Astrocyte of the spinal cord (primary cell): ENCODE data around the gene MTUS2.

Source experiments
- DNase-seq: peaks from one replicate; pipeline ENCODE4 v3.0.0; 2011; ENCODE audit warnings: low read depth, low spot score
- H3K4me3 ChIP-seq: 2 replicates; pipeline ENCODE4 v1.5.1; 2011; ENCODE audit warnings: low read depth, mild to moderate bottlenecking, low read length, moderate library complexity
- in situ Hi-C: cut with HindIII; loops from 2 replicates; pipeline ENCODE4 v1.10.0; 2017; ENCODE audit warnings: low sequenced_read_pairs
- TF ChIP-seq, protein P1 (sequence below): IDR thresholded peaks from 2 replicates; pipeline ENCODE4 v1.5.1; 2012; ENCODE audit warnings: low read depth, mild to moderate bottlenecking, low read length, inconsistent platforms

Gene MTUS2

DNA sequence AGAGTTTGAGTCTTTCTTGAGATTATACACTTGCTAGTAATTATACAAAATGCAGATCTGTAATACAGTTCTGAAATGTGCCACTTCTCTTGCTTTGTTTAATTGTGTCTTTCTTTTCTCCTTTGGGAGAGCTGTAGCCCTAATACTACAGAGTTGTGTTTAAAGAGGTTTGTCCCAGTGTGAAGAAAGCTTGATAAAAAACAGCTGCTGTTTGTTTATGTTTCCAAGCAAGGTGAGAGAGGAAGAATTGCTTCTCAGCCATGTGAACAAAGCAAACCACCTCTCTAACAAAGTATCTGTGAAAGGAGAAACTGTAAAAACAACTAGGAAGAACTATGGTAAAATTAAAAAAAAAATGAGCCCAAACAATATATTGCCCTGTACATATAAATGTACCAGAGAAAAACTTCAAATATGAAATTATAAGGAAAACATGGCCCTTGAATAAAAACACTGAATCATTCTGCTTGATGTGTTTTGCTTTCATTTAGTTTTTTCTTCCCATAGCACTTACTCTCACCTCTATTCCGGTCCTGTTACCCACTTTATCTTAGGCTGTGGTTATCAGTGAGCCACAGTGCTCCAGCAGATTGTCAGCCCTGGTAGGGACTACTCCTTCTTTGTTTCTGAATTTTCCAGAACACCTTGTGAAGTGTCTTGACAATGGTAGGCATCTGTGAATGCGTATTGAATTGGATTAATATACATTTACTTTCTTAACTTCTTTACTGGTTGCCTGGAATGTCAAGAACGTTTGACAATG is 257.1 kb downstream of the MTUS2 start:
- TF ChIP-seq, protein P1, sequence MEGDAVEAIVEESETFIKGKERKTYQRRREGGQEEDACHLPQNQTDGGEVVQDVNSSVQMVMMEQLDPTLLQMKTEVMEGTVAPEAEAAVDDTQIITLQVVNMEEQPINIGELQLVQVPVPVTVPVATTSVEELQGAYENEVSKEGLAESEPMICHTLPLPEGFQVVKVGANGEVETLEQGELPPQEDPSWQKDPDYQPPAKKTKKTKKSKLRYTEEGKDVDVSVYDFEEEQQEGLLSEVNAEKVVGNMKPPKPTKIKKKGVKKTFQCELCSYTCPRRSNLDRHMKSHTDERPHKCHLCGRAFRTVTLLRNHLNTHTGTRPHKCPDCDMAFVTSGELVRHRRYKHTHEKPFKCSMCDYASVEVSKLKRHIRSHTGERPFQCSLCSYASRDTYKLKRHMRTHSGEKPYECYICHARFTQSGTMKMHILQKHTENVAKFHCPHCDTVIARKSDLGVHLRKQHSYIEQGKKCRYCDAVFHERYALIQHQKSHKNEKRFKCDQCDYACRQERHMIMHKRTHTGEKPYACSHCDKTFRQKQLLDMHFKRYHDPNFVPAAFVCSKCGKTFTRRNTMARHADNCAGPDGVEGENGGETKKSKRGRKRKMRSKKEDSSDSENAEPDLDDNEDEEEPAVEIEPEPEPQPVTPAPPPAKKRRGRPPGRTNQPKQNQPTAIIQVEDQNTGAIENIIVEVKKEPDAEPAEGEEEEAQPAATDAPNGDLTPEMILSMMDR: no peak
- no peak overlapping the region for H3K4me3 ChIP-seq
- DNase-seq: no peak
- in situ Hi-C loops: no loop called here

DNA sequence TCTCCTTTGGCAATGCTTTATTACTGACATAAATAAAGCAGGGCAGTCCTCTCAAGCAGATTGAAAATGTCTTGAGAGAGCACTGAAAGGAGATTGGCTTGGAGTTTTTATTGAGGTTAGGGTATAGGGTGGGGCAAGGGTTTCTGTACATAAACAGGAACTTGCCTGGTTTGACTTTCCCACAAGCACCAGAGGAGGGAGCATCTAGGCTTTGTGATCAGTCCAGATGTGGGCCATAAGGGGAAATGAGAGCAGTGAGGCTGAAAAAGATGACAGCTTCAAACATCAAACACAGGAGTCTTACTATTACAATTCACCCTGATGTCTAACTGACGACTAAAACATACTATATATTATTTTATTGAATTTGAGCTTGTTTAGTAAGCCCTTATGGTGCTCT is 260.9 kb downstream of the MTUS2 start:
- in situ Hi-C loops: no loop called here
- TF ChIP-seq, protein P1: no peak
- H3K4me3 ChIP-seq: no peak overlapping the region
- no peak for DNase-seq

DNA sequence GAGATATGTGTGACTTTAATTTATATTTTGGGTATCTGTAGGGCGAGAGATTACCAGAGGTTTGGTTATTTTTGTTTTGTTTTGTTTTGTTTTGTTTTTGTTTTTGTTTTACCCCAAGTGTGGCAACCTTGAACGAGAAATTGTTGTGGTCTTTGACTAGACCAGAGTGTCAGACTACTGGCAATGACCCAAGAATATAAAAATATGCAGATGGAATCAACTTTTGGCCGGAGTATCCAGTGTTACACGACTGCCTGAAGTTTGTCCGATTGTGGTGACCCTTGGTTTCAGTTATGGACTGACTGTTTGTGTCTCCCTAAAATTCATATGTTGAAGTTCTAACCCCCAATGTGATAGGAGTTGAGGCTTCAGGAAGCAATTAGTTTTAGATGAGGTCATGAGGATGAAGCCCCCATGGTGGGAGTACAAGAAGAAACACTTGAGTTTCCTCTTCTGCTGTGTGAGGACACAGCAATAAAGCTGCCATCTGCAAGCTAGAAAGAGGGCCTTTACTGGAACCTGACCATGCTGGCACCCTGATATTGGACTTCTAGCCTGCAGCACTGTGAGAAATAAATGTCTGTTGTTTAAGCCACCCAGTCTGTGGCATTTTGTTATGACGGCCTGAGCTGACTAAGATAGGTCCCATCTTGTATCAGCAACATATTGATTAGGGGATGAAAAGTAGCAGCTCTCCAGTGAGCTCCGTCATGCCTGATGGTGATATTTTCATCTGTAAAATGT is 261.7 kb downstream of the MTUS2 start:
- DNase-seq: no peak
- in situ Hi-C loops: no loop called here
- TF ChIP-seq, protein P1: no peak
- H3K4me3 ChIP-seq: no peak overlapping the region

DNA sequence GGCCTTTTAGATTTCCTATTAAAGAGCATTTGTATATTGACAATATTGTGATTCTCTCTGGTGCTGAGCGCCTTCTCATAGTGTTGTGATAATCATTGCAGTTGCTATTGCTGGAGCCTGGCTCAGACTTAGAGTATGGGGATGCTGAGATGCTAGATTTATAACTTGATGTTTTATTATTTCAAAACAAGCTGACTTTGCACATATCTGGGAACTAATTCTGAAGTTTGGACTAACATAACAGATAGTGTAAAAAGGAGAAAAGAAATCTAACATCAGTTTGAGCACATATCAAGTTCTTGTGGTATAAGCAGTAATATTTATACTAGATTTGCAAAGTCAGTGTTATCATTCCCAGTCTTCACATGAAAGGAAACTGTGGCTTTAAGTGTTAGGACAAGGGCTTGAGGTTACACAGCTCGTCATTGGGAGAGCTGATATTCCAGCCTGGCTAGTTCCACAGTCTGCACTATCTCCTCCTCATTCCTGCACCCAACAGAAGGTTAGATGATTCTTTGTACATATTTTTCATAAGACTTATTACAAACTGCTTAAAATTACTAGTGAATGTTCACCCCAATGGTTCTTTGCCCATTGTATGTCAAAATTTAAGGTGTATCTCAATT is 279.8 kb downstream of the MTUS2 start:
- in situ Hi-C loops: no loop called here
- TF ChIP-seq, protein P1: no peak
- H3K4me3 ChIP-seq: no peak overlapping the region
- no peak for DNase-seq

DNA sequence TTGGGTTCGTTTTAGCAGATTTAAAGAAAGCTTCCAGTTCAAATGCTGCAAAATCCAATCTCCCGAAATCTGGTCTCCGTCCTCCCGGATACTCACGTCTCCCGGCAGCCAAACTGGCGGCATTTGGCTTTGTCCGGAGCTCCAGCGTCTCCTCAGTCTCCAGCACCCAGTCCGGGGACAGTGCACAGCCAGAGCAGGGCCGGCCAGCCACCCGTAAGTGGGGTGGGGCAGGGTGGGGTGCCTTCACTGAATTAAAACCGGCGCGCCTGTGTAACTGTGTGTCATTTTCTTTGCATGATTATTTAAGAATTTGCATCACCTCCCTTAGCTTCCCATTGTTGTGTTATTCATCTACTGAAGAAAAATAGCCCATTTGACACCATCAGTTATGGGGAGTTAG is 280.6 kb downstream of the MTUS2 start:
- TF ChIP-seq, protein P1: no peak
- no peak overlapping the region for H3K4me3 ChIP-seq
- in situ Hi-C loops: no loop called here
- no peak for DNase-seq

DNA sequence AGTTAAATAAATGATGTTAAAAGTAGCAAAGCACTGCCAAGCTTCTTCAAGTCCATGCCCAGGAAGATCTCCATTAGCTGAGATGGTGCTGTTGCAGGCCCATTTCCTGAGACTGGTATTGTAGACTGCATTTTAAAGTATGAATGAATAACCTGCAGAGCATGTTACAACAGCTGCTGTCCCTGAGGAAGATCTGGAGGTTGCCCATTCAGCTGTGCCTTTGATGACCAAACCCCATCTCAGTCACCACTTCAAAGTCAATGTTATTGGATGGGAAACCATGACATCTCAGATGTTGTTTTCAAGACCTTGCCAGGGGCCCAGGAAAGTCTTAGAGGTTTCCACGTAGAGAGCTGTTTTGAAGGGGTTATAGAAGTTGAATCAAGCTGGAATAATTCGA is 281.3 kb downstream of the MTUS2 start:
- no peak for DNase-seq
- in situ Hi-C loops: no loop called here
- TF ChIP-seq, protein P1: no peak
- no peak overlapping the region for H3K4me3 ChIP-seq
